HCT116 (cell line): ENCODE results near the gene GABPB1. TPM values are rescaled to one million over a fixed set of nuclear protein-coding genes. Genes with fewer than 3 reads are reported as not detected.

Experiments
- ATAC-seq: fragments of 200-7000 bp; cut with Tn5 transposase; 2 replicates; pipeline ENCODE4 v1.9.1; 2020; ENCODE audit warnings: mild to moderate bottlenecking, moderate library complexity
- BruUV-seq: library from RNA; stranded (reverse); fragments of 400-500 nt; replicated peaks from 2 replicates; lab custom pipeline; 2021; lab: Mats Ljungman, UMichigan
- CTCF ChIA-PET: fragments of 300-600 bp; sonication (Branson Sonifier 250); formaldehyde crosslinking; loops from one replicate; lab custom pipeline; 2021; ENCODE audit warnings: antibody characterized with exemption; lab: Charles Lee
- POLR2A ChIA-PET: fragments of 300-600, 350-600 bp; sonication (Branson Sonifier 250); formaldehyde crosslinking; loops from one replicate; lab custom pipeline; 2021; ENCODE audit warnings: antibody characterized with exemption; lab: Charles Lee
- RAD21 ChIA-PET, 2 experiments: fragments of 300-600 bp; sonication (Branson Sonifier 250); formaldehyde crosslinking; loops; one replicate each; lab custom pipeline; 2023; ENCODE audit warnings: low total read pairs in 2 of 2; ENCODE audit not compliant: uncharacterized antibody in 2 of 2, unreplicated experiment in 2 of 2, low non-redundant PET in 1 of 2; lab: Charles Lee
- DNase-seq: peaks from one replicate; pipeline ENCODE4 v3.0.0-alpha.2; 2010; ENCODE audit warnings: low read depth, low spot score
- H2AFZ ChIP-seq: fragments of 200-600 bp; shearing (Covaris generic), sonication (generic); 2 replicates; pipeline ENCODE4 v1.6.1; 2017; ENCODE audit warnings: low read depth, mixed run types, mixed read lengths, antibody characterized with exemption, low read length; ENCODE audit not compliant: poor library complexity, severe bottlenecking
- H3K27ac ChIP-seq: 2 replicates; pipeline ENCODE4 v1.5.1; 2012; ENCODE audit warnings: low read depth, low read length
- H3K27me3 ChIP-seq: fragments of 200-600 bp; sonication (generic); 2 replicates; pipeline ENCODE4 v1.6.1; 2016; ENCODE audit warnings: mixed run types, low read length, mixed read lengths; ENCODE audit not compliant: insufficient read depth
- H3K36me3 ChIP-seq, 2 experiments: fragments of 200-500 bp in 1 of 2; fragments of 200-600 bp in 1 of 2; sonication (Bioruptor generic) in 1 of 2; sonication (generic) in 1 of 2; 2 replicates each; pipeline versions ENCODE4 v1.5.1 to v1.6.1; 2014 to 2016; ENCODE audit warnings: low read length in 2 of 2, inconsistent platforms in 1 of 2, mixed read lengths in 1 of 2, mixed run types in 1 of 2; ENCODE audit not compliant: insufficient read depth in 2 of 2, control insufficient read depth in 1 of 2
- H3K4me1 ChIP-seq, 2 experiments: fragments of 200-600 bp in 1 of 2; sonication (generic) in 1 of 2; 2 replicates each; pipeline versions ENCODE4 v1.5.1 to v1.6.1; 2012 to 2017; ENCODE audit warnings: low read length in 2 of 2, inconsistent platforms in 1 of 2, mild to moderate bottlenecking in 1 of 2, mixed read lengths in 1 of 2, mixed run types in 1 of 2, moderate library complexity in 1 of 2; ENCODE audit not compliant: insufficient read depth in 2 of 2, control insufficient read depth in 1 of 2
- H3K4me2 ChIP-seq: fragments of 200-600 bp; sonication (generic); 2 replicates; pipeline ENCODE4 v1.6.1; 2017; ENCODE audit warnings: mixed run types, low read length, mixed read lengths
- H3K4me3 ChIP-seq, 2 experiments: fragments of 200-600 bp in 1 of 2; sonication (generic) in 1 of 2; replicated peaks in 1 of 2; 2 replicates each; pipeline ENCODE4 v1.5.1; 2011 to 2016; ENCODE audit warnings: low read length in 2 of 2, control low read depth in 1 of 2, low read depth in 1 of 2, mild to moderate bottlenecking in 1 of 2, mixed read lengths in 1 of 2, mixed run types in 1 of 2
- H3K79me2 ChIP-seq: fragments of 200-600 bp; sonication (generic); 2 replicates; pipeline ENCODE4 v1.6.1; 2017; ENCODE audit warnings: mild to moderate bottlenecking, mixed run types, low read length, moderate library complexity, mixed read lengths; ENCODE audit not compliant: insufficient read depth
- H3K9ac ChIP-seq: fragments of 200-600 bp; sonication (generic); 2 replicates; pipeline ENCODE4 v1.6.1; 2016; ENCODE audit warnings: low read length, mixed read lengths
- H3K9me2 ChIP-seq: fragments of 200-600 bp; sonication (generic), shearing (Covaris generic); 2 replicates; pipeline ENCODE4 v1.6.1; 2017; ENCODE audit warnings: mixed run types, mild to moderate bottlenecking, moderate library complexity; ENCODE audit not compliant: insufficient read depth
- H3K9me3 ChIP-seq, 2 experiments: fragments of 200-500 bp in 1 of 2; fragments of 200-600 bp in 1 of 2; sonication (Bioruptor generic) in 1 of 2; sonication (generic) in 1 of 2; 2 replicates each; pipeline ENCODE4 v1.6.1; 2014 to 2017; ENCODE audit warnings: low read length in 2 of 2, mixed read lengths in 2 of 2, inconsistent platforms in 1 of 2, low read depth in 1 of 2, mild to moderate bottlenecking in 1 of 2, mixed run types in 1 of 2, moderate library complexity in 1 of 2; ENCODE audit not compliant: control insufficient read depth in 1 of 2, insufficient read depth in 1 of 2
- H4K20me1 ChIP-seq: fragments of 200-600 bp; sonication (generic), shearing (Covaris generic); 2 replicates; pipeline ENCODE4 v1.6.1; 2017; ENCODE audit warnings: mixed run types, mild to moderate bottlenecking, moderate library complexity; ENCODE audit not compliant: insufficient read depth
- CBX3 ChIP-seq: IDR thresholded peaks from 2 replicates; pipeline ENCODE4 v1.6.1; 2012; ENCODE audit warnings: low read depth
- CEBPB ChIP-seq: IDR thresholded peaks from 2 replicates; pipeline ENCODE4 v1.6.1; 2012; ENCODE audit warnings: low read depth
- EGR1 ChIP-seq: IDR thresholded peaks from 2 replicates; pipeline ENCODE4 v1.6.1; 2012; ENCODE audit warnings: low read depth
- ELF1 ChIP-seq: IDR thresholded peaks from 2 replicates; pipeline ENCODE4 v1.6.1; 2012; ENCODE audit warnings: low read depth, borderline replicate concordance
- EZH2phosphoT487 ChIP-seq: fragments of 200-600 bp; IDR thresholded peaks from 2 replicates; pipeline ENCODE4 v1.6.1; 2018; ENCODE audit warnings: antibody characterized with exemption, borderline replicate concordance
- FOSL1 ChIP-seq: IDR thresholded peaks from 2 replicates; pipeline ENCODE4 v1.6.1; 2012; ENCODE audit warnings: low read depth
- JUND ChIP-seq: IDR thresholded peaks from 2 replicates; pipeline ENCODE4 v1.6.1; 2012
- POLR2A ChIP-seq: IDR thresholded peaks from 2 replicates; pipeline ENCODE4 v1.7.0; 2011; ENCODE audit warnings: borderline replicate concordance; ENCODE audit not compliant: insufficient read depth, insufficient read length; ENCODE audit errors: extremely low read depth
- POLR2AphosphoS5 ChIP-seq: IDR thresholded peaks from 2 replicates; pipeline ENCODE4 v1.6.1; 2011; ENCODE audit warnings: mild to moderate bottlenecking, low read depth, low read length, moderate library complexity
- RAD21 ChIP-seq: IDR thresholded peaks from 2 replicates; pipeline ENCODE4 v1.6.1; 2012; ENCODE audit warnings: low read depth, mild to moderate bottlenecking
- SP1 ChIP-seq: IDR thresholded peaks from 2 replicates; pipeline ENCODE4 v1.6.1; 2012; ENCODE audit warnings: low read depth
- YY1 ChIP-seq: IDR thresholded peaks from 2 replicates; pipeline ENCODE4 v1.6.1; 2011; ENCODE audit warnings: low read length, low read depth, moderate library complexity, mild to moderate bottlenecking; ENCODE audit not compliant: insufficient replicate concordance; ENCODE audit errors: extremely low read depth
- ZFX ChIP-seq: fragments of 450-650 bp; IDR thresholded peaks from 2 replicates; pipeline ENCODE4 v1.6.1; 2017
- ZNF274 ChIP-seq: fragments of 200-500 bp; sonication (Bioruptor generic); IDR thresholded peaks from 2 replicates; pipeline ENCODE4 v1.6.1; 2014; ENCODE audit warnings: mild to moderate bottlenecking, low read depth, low read length, inconsistent platforms
- intact Hi-C: fragments of 100-400 bp; cut with micrococcal nuclease; formaldehyde crosslinking; loops from 2 replicates; pipeline ENCODE4 v1.10.0; 2022
- total RNA-seq: library from RNA; stranded (reverse); gene quantifications from one replicate; pipeline ENCODE4 v1.2.1, GENCODE V29; 2021; ENCODE audit not compliant: unreplicated experiment
- TF ChIP-seq, protein P1 (sequence below): IDR thresholded peaks from 2 replicates; pipeline ENCODE4 v1.6.1; 2012; ENCODE audit warnings: low read depth
- TF ChIP-seq, protein P2 (sequence below): IDR thresholded peaks from 2 replicates; pipeline ENCODE4 v1.6.1; 2011; ENCODE audit warnings: mild to moderate bottlenecking, low read length, moderate library complexity; ENCODE audit not compliant: insufficient replicate concordance; ENCODE audit errors: extremely low read depth
- TF ChIP-seq, protein P3 (sequence below), 3 experiments: fragments of 200-600 bp in 1 of 3; sonication (generic) in 1 of 3; IDR thresholded peaks in 2 of 3; conservative IDR thresholded peaks in 1 of 3; 2 replicates each; pipeline ENCODE4 v1.5.1; 2012 to 2017; ENCODE audit warnings: low read depth in 2 of 3, low read length in 2 of 3, antibody characterized with exemption in 1 of 3, borderline replicate concordance in 1 of 3, control low read depth in 1 of 3, mild to moderate bottlenecking in 1 of 3, mixed read lengths in 1 of 3, mixed run types in 1 of 3, moderate library complexity in 1 of 3; ENCODE audit not compliant: insufficient read depth in 1 of 3

Gene GABPB1
- total RNA-seq, 1 experiment from 2014 or later: 20.1 TPM

DNA sequence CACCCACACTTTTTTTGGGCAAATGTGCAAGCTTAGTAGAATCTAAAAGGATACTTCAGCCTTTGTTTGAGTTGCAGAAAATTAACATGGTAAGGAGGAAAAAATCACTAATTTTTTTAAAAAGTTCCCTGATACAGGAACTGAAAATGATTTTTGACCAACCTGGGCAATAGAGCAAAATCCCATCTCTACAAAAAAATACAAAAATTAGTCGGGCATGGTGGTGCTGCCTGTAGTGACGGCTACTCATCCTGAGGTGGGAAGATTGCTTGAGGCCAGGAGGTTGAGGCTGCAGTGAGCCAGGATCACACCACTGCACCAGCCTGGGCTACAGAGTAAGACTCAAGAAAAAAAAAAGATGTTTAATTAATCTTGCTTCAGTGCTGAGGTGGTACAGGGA, 10.6 kb upstream of the GABPB1 start:
- intact Hi-C loops: no loop called here
- no peak for ATAC-seq
- H3K9me3 ChIP-seq: no peaks in the 10 kb centered on the region
- no peaks in the 10 kb centered on the region for H4K20me1 ChIP-seq
- H3K36me3 ChIP-seq: peaks cover 34 to 42% of the 10 kb centered on the region in 2 experiments
- no TSS peak for BruUV-seq
- ChIA-PET RAD21 (no interaction called here), CTCF (no interaction called here), POLR2A (no interaction called here)
- no peaks in the 10 kb centered on the region for H3K9me2 ChIP-seq
- no peaks in the 10 kb centered on the region for H3K4me1 ChIP-seq
- TF ChIP-seq FOSL1 (no peak), CBX3 (no peak), YY1 (no peak), ZFX (no peak), ELF1 (no peak), SP1 (no peak), CEBPB (no peak), JUND (no peak), RAD21 (no peak), POLR2AphosphoS5 (no peak), POLR2A (no peak), EZH2phosphoT487 (no peak), ZNF274 (no peak), EGR1 (no peak)
- TF ChIP-seq, protein P1, sequence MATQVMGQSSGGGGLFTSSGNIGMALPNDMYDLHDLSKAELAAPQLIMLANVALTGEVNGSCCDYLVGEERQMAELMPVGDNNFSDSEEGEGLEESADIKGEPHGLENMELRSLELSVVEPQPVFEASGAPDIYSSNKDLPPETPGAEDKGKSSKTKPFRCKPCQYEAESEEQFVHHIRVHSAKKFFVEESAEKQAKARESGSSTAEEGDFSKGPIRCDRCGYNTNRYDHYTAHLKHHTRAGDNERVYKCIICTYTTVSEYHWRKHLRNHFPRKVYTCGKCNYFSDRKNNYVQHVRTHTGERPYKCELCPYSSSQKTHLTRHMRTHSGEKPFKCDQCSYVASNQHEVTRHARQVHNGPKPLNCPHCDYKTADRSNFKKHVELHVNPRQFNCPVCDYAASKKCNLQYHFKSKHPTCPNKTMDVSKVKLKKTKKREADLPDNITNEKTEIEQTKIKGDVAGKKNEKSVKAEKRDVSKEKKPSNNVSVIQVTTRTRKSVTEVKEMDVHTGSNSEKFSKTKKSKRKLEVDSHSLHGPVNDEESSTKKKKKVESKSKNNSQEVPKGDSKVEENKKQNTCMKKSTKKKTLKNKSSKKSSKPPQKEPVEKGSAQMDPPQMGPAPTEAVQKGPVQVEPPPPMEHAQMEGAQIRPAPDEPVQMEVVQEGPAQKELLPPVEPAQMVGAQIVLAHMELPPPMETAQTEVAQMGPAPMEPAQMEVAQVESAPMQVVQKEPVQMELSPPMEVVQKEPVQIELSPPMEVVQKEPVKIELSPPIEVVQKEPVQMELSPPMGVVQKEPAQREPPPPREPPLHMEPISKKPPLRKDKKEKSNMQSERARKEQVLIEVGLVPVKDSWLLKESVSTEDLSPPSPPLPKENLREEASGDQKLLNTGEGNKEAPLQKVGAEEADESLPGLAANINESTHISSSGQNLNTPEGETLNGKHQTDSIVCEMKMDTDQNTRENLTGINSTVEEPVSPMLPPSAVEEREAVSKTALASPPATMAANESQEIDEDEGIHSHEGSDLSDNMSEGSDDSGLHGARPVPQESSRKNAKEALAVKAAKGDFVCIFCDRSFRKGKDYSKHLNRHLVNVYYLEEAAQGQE: no peak
- TF ChIP-seq, protein P2, sequence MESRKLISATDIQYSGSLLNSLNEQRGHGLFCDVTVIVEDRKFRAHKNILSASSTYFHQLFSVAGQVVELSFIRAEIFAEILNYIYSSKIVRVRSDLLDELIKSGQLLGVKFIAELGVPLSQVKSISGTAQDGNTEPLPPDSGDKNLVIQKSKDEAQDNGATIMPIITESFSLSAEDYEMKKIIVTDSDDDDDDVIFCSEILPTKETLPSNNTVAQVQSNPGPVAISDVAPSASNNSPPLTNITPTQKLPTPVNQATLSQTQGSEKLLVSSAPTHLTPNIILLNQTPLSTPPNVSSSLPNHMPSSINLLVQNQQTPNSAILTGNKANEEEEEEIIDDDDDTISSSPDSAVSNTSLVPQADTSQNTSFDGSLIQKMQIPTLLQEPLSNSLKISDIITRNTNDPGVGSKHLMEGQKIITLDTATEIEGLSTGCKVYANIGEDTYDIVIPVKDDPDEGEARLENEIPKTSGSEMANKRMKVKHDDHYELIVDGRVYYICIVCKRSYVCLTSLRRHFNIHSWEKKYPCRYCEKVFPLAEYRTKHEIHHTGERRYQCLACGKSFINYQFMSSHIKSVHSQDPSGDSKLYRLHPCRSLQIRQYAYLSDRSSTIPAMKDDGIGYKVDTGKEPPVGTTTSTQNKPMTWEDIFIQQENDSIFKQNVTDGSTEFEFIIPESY: no peak
- TF ChIP-seq, protein P3, sequence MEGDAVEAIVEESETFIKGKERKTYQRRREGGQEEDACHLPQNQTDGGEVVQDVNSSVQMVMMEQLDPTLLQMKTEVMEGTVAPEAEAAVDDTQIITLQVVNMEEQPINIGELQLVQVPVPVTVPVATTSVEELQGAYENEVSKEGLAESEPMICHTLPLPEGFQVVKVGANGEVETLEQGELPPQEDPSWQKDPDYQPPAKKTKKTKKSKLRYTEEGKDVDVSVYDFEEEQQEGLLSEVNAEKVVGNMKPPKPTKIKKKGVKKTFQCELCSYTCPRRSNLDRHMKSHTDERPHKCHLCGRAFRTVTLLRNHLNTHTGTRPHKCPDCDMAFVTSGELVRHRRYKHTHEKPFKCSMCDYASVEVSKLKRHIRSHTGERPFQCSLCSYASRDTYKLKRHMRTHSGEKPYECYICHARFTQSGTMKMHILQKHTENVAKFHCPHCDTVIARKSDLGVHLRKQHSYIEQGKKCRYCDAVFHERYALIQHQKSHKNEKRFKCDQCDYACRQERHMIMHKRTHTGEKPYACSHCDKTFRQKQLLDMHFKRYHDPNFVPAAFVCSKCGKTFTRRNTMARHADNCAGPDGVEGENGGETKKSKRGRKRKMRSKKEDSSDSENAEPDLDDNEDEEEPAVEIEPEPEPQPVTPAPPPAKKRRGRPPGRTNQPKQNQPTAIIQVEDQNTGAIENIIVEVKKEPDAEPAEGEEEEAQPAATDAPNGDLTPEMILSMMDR (IDR thresholded peaks at IDR 0.05 in 2 of 3, conservative IDR thresholded peaks at IDR 0.05 in 1 of 3; ENCODE audit: borderline replicate concordance in 1 of 3, insufficient read depth in 1 of 3, low read depth in 2 of 3, low read length in 2 of 3): no peak
- H3K9ac ChIP-seq: no peak overlapping the region
- no peak overlapping the region for H2AFZ ChIP-seq
- DNase-seq: no peak
- H3K4me3 ChIP-seq: no peak overlapping the region
- peaks cover 87% of the 10 kb centered on the region for H3K79me2 ChIP-seq
- no peak overlapping the region for H3K27ac ChIP-seq
- no peaks in the 10 kb centered on the region for H3K27me3 ChIP-seq
- H3K4me2 ChIP-seq: no peak overlapping the region
